HG03457 (cell line): ENCODE results near the gene PEX3.

ENCODE experiments used
- ATAC-seq: cut with Tn5 transposase; IDR thresholded peaks from one replicate; pipeline ENCODE4 v1.9.1; 2021; ENCODE audit warnings: moderate number of reproducible peaks; ENCODE audit not compliant: unreplicated experiment

Gene PEX3

GRCh38 chr6:143450453-143451371, at the start of gene PEX3, which contains the start of gene ADAT2:
Gene PEX3, plus strand, starts transcription at chr6:143450805. Its CDS starts 238 bp downstream, at chr6:143451043.
Gene ADAT2, minus strand, starts transcription at chr6:143450695. Its CDS starts 37 bp downstream, at chr6:143450658.
- ATAC-seq, result peak; percentile 92

GRCh38 chr6:143401068-143401446, 49.5 kb upstream of the PEX3 start:
- no peak for ATAC-seq

GRCh38 chr6:143401636-143402370, 48.8 kb upstream of the PEX3 start:
- ATAC-seq, result no peak

DNA sequence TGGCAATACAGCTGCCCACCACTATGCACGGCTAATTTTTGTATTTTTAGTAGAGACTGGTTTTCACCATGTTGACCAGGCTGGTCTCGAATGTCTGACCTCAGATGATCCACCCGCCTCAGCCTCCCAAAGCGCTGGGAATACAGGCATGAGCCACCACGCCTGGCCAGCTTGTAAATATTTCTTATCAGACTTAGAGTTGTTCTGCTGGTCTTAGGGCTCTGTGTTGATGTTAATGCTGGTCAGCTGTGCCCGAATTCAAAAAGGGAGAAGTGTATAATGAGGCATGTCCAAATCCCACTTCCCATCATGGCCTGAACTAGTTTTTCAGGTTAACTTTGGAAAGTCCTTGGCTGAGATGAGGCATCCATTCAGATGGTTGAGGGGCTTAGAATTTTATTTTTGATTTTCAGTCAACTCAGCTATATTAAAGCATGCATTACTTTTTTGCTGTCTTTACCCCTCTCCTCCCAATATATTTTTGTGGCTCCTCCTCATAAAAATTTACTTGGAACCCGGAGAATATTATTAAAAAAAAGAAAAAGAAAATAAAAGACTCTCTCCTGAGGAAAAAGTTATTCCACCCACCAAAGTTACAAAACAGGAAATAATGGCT, 47.8 kb upstream of the PEX3 start:
- ATAC-seq, result no peak

GRCh38 chr6:143405373-143406154, 45.0 kb upstream of the PEX3 start:
- ATAC-seq, result no peak

DNA sequence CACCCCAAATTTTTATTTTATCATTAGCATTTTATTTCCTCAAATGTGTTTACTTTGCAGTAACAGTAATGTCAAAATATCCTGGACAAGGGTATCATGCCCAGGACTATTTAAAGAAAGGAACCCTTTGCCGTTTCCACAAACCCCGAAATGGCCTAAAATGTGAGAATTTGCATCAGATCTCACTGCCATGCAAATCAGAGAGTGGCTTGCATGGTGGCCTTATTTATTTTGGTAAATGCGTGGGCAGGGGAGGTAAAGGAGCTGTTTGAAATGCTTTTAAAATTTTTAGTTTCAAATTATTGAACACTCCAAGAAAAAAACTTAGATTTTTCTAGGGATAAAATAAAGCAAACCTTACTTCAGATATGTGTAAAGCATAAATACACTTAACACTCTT, 43.9 kb upstream of the PEX3 start:
- no peak for ATAC-seq

GRCh38 chr6:143408151-143408786, 42.3 kb upstream of the PEX3 start:
- ATAC-seq, result no peak

GRCh38 chr6:143408787-143409162, 41.8 kb upstream of the PEX3 start:
- ATAC-seq, result no peak

- no peak for ATAC-seq
Measured at GRCh38 chr6:143410859-143411270, 39.7 kb upstream of the PEX3 start.

GRCh38 chr6:143414769-143415168, 35.8 kb upstream of the PEX3 start:
- ATAC-seq, result no peak

DNA sequence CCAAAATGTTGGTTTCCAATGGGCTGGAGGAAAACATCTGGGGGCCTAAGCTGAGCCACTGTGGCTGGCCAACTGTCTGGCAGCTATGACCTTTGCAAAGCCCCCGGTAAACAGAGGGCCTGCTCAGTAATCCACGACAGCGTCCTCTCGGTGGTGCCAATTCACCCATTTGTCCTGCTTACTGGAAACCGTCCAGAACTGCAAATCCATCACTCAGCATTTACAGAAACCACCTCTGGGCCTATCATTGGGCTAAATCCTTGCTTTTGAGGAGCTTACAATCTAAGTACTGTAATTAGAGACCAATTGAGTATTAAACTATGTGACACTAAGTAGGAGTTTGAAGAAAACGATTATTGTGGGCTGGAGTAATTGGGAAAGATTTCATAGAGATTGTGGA, 31.1 kb upstream of the PEX3 start:
- no peak for ATAC-seq

DNA sequence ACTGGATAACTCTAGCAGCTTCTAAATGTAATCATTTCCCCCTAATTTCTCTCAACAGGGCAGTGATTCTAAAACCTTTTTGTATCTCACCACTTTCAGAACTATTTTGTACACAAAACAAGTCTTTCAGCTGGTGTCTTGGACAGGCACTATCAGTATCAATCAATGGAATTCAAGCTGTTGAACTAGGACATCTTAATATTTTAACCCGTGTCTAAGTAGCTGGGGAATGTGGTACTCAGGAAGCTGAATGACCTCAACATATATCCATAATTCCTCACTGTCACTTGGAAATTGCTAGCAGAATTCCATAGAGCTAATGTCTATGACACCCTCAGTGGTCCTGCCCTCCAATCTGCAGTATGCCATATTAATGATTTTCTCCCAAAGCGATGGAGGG, 24.6 kb upstream of the PEX3 start:
- ATAC-seq, result no peak

DNA sequence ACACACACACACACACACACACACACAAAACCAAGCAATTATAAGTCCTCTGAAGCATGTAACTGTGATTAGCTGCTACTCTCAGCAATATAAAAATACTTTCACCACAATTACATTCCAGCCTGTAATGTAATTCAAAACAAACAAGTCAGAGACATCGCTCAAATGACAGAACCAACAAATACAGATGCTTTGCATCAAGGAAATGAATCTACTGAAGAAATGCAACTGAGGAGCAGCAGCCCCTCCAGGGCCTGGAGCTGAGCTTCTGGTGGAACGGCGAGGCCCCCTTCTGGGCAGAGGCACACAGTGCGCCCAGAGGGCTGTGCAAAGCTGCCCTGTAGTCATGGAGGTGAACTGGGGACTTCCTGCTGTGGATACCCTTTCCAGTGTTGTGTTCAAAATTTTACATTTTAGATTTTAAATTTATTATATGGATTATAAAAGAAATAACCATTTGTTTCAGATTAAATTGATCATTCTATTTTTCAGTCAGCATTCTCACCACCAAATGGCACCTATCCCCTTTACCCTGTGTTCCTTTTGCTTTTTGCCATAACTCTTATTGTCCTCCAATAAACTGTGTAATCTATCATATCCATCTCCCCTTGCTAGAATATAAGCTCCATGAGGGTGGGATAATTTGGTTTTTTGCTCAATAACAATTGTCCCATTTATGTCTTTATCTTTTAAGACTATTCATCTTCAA, 23.3 kb upstream of the PEX3 start:
- peak; percentile 99 for ATAC-seq

DNA sequence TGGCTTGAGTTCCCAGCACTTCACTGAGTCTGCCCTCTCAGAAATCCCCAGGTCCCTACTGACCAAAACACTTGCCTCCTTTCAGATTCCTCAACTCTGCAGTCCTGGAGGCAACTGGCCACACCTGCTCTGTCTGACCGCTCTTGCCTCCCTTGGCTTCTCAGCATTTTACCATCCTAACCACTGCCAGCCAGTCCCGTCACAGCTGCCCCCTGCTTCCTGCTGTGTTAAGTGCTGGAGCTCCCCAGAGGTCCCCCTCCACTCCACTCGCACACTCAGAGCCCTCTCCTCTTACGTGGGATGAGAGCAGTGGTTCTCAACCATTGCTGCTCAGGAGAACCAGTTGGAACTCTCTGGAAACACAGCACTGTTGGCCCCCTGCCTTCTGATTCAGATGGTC, 20.6 kb upstream of the PEX3 start:
- no peak for ATAC-seq

DNA sequence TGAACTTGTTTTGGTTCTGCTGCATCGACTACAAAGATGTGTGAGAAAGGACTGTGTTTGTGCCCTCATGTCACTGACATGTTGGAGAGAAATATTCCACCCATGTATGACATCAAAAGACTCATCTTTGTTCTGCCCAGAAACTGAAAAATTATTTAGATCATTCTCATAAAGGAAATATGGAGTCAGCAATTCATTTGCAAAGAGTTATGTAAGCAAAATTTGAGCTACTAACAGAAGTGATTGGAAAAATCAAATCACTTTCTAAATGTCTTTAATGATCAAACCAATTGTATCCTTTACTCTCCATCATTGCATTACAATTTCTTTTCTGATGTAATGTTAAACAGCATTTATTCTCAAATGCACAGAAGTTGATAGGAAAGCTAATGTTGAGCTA, 19.4 kb upstream of the PEX3 start:
- no peak for ATAC-seq

- no peak for ATAC-seq
Measured at GRCh38 chr6:143432588-143432987, 18.0 kb upstream of the PEX3 start.

DNA sequence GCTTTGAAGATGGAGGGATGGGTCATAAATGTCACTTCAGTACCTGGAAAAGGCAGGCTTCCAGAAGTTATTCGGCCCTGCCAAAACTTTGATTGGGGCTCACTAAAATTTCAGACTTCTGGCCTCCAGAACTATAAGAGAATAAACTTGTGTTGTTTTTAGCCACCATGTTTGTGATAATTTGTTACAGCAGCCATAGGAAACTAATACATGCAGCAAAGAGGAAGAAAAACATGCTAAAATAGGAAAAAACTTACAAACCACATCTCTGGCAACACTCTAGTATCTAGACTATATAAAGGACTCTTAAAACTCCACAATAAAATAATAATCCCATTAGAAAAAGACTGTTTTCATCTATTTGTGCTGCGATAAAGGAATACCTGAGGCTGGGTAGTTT, 9.6 kb upstream of the PEX3 start:
- ATAC-seq, result no peak

DNA sequence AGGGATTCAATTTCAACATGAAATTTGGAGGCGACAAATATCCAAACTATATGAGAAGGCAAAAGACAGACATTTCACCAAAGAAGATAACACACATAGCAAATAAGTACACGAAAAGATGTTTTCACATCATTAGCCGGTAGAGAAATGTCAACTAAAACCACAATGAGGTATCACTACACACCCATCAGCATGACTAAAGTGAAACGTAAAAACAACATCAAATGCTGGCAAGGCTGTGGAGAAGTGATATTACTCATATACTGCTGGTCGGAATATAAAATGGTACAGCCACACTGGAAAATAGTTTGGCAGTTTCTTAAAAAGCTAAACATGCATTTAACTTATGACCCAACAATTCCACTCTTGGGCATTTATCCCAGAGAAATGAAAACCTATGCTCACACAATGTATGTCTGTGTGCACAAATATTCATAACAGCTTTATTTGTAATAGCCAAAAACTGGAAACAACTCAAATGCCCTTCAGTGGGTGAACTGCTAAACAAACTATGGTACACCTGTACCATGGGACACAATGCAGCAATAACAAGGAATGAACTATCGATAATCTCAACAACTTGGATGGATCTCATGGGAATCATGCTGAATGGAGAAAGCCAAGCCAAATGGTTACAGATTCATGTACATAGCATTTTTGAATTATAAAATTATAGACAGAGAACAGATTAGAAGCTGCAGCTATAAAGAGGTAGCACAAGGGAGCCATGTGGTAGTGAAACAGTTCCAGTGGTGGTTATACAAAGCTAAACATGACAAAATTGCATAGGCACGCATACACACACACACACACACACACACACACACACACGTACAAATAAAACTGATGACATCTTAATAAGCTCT, 8.7 kb upstream of the PEX3 start:
- no peak for ATAC-seq

- no peak for ATAC-seq
Measured at GRCh38 chr6:143443096-143443495, 7.5 kb upstream of the PEX3 start.
